ENCODE measurements around the gene EGFL7. TPM values are rescaled to one million over a fixed set of nuclear protein-coding genes. Genes with fewer than 3 reads are reported as not detected.

The EGFL7 gene
- total RNA-seq, 1 experiment from 2014 or later, result 53.1 TPM

GRCh38 chr9:136667940-136668760, 5.4 kb downstream of the EGFL7 start:
- no peaks in the 10 kb centered on the region for H3K79me2 ChIP-seq (ENCODE audit: low read depth)
- no peaks in the 10 kb centered on the region for H3K9me2 ChIP-seq (ENCODE audit: insufficient read depth)
- no peak for DNase-seq
- no peaks in the 10 kb centered on the region for H3K27me3 ChIP-seq (ENCODE audit: insufficient read depth, low read depth)
- no peaks in the 10 kb centered on the region for H4K20me1 ChIP-seq (ENCODE audit: insufficient read depth)
- no peak overlapping the region for H3K4me3 ChIP-seq
- H3K4me2 ChIP-seq, result no peak overlapping the region
- no peaks in the 10 kb centered on the region for H3K36me3 ChIP-seq (ENCODE audit: low read depth)
- CTCF ChIA-PET, result interaction anchor here (0.5 to 0.7 kb wide), 2 partner anchors 41 to 553 kb away, joined by 3 read pairs; no protein-coding TSS in a partner anchor
- intact Hi-C loops (cut with micrococcal nuclease; ENCODE audit: unreplicated experiment), result no loop called here
- H2AFZ ChIP-seq, result no peak overlapping the region
- peaks cover 15% of the 10 kb centered on the region; the same call in 1 of the 2 replicates for H3F3A ChIP-seq (ENCODE audit: insufficient read depth, low read depth)
- no peak for TF ChIP-seq CTCF (conservative IDR thresholded peaks at IDR 0.05)
- no peak for TF ChIP-seq EZH2 (IDR thresholded peaks at IDR 0.05; ENCODE audit: low read depth)
- H3K27ac ChIP-seq, result no peak overlapping the region
- POLR2A ChIA-PET (ENCODE audit: unreplicated experiment), result interaction anchor here (0.6 kb wide), 1 partner anchor 117 kb away, joined by 4 read pairs; no protein-coding TSS in a partner anchor
- no peaks in the 10 kb centered on the region for H3K9me3 ChIP-seq (ENCODE audit: insufficient read depth, low read depth)
- no peaks in the 10 kb centered on the region for H3K4me1 ChIP-seq (replicated peaks; ENCODE audit: insufficient read depth)
- no TSS peak for BruUV-seq (replicated peaks)

- DNase-seq, result peak in 1 of 2 experiments; percentile 39
- Histone ChIP-seq H3K79me2 (ENCODE audit: low read depth) (no peaks in the 10 kb centered on the region), H4K20me1 (ENCODE audit: insufficient read depth) (no peaks in the 10 kb centered on the region), H3K36me3 (ENCODE audit: low read depth) (no peaks in the 10 kb centered on the region), H3K4me3 (no peak overlapping the region), H3K9me3 (ENCODE audit: insufficient read depth, low read depth) (no peaks in the 10 kb centered on the region), H3K9me2 (ENCODE audit: insufficient read depth) (no peaks in the 10 kb centered on the region), H3K4me2 (no peak overlapping the region), H3F3A (ENCODE audit: insufficient read depth, low read depth) (peaks cover 20% of the 10 kb centered on the region; the same call in 1 of the 2 replicates), H3K4me1 (replicated peaks; ENCODE audit: insufficient read depth) (no peaks in the 10 kb centered on the region), H3K27me3 (ENCODE audit: insufficient read depth, low read depth) (no peaks in the 10 kb centered on the region), H2AFZ (no peak overlapping the region), H3K27ac (no peak overlapping the region)
- no TSS peak for BruUV-seq (replicated peaks)
- intact Hi-C loops (cut with micrococcal nuclease; ENCODE audit: unreplicated experiment), result no loop called here
- POLR2A ChIA-PET (ENCODE audit: unreplicated experiment), result interaction anchor here (0.6 kb wide), 1 partner anchor 116 kb away, joined by 4 read pairs; no protein-coding TSS in a partner anchor
- TF ChIP-seq CTCF (conservative IDR thresholded peaks at IDR 0.05), result no peak
- TF ChIP-seq EZH2 (IDR thresholded peaks at IDR 0.05; ENCODE audit: low read depth), result no peak
- CTCF ChIA-PET, result interaction anchor here (0.7 kb wide), 1 partner anchor 552 kb away, joined by 3 read pairs; no protein-coding TSS in a partner anchor
Measured at GRCh38 chr9:136668983-136669790, 6.5 kb downstream of the EGFL7 start.

GRCh38 chr9:136669791-136670464, 7.2 kb downstream of the EGFL7 start:
- no peak for DNase-seq
- no peaks in the 10 kb centered on the region for H3K79me2 ChIP-seq (ENCODE audit: low read depth)
- H3F3A ChIP-seq (ENCODE audit: insufficient read depth, low read depth), result peaks cover 15% of the 10 kb centered on the region; the same call in 1 of the 2 replicates
- no peak overlapping the region for H2AFZ ChIP-seq
- TF ChIP-seq CTCF (conservative IDR thresholded peaks at IDR 0.05), result no peak
- TF ChIP-seq EZH2 (IDR thresholded peaks at IDR 0.05; ENCODE audit: low read depth), result no peak
- no peaks in the 10 kb centered on the region for H3K27me3 ChIP-seq (ENCODE audit: insufficient read depth, low read depth)
- no peaks in the 10 kb centered on the region; the same call in 1 of the 2 replicates for H4K20me1 ChIP-seq (ENCODE audit: insufficient read depth)
- no peak overlapping the region for H3K4me3 ChIP-seq
- BruUV-seq (replicated peaks), result TSS peak; percentile 8
- no peaks in the 10 kb centered on the region for H3K9me2 ChIP-seq (ENCODE audit: insufficient read depth)
- ChIA-PET CTCF (no interaction called here), POLR2A (ENCODE audit: unreplicated experiment) (no interaction called here)
- no peak overlapping the region for H3K27ac ChIP-seq
- no peaks in the 10 kb centered on the region for H3K36me3 ChIP-seq (ENCODE audit: low read depth)
- H3K9me3 ChIP-seq (ENCODE audit: insufficient read depth, low read depth), result no peaks in the 10 kb centered on the region
- no peak overlapping the region for H3K4me2 ChIP-seq
- H3K4me1 ChIP-seq (replicated peaks; ENCODE audit: insufficient read depth), result no peaks in the 10 kb centered on the region
- intact Hi-C loops (cut with micrococcal nuclease; ENCODE audit: unreplicated experiment), result loop anchor here (10.0 kb wide), 1 partner anchor 55 kb away; no protein-coding TSS in a partner anchor
